ENCODE results near the gene DYRK1B.
A peak's percentile ranks its signal among the peaks of the same experiment; 100 is the strongest.

Gene DYRK1B

DNA sequence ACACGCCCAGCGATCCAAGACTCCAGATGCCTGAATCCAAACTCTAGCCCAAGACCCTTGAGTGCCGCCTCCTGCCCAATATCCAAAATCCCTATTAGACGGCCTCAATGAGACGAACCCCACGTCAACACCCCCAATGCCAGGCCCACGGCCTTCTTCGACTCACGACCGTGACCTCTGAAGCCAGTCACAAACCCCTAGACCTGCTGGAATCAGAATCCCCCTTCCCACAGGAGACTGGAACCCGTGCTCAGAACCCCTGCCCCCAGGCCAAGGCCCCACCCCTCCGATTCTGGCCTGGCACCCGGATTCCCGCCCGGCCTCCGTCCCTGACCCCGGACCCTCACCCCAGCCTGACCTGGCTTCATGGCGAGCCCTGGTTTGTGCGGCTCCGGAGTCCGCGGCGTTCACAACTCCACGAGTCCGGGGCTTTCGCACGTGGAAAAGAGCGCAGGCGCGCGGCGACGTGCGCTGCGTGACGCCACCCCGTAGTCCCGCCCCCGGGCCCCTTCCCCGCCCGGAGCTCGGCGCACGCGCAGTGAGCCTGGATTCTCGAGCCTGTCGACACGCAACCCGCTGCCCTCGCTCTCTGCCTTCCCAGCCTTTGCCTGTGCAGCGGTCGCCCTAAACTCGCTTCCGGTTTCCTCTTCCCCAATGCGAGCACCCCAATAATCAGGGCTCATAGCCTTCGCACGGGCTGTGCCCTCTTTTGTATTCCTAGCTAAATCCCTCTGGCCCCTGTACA lies 12.1 kb upstream of the DYRK1B start, which contains the start of gene FBL (continued):
- TF ChIP-seq ZNF157 (tag by site-specific recombination; IDR thresholded peaks at IDR 0.05) (no peak; the same call in 1 of the 2 replicates), YY2 (tag by site-specific recombination; IDR thresholded peaks at IDR 0.05) (peak; percentile 47; the same call in 1 of the 2 replicates), ZNF510 (tag by site-specific recombination; IDR thresholded peaks at IDR 0.05; ENCODE audit: insufficient replicate concordance) (no peak), ZNF324 (tag by site-specific recombination; IDR thresholded peaks at IDR 0.05) (0 out of 2 replicates have a peak, but pooled peaks have one; percentile 24), ZNF623 (tag by site-specific recombination; IDR thresholded peaks at IDR 0.05) (no peak), ZNF394 (tag by site-specific recombination; IDR thresholded peaks at IDR 0.05; ENCODE audit: borderline replicate concordance) (0 out of 2 replicates have a peak, but pooled peaks have one; percentile 27), BCL11B (tag by site-specific recombination; IDR thresholded peaks at IDR 0.05; ENCODE audit: low read depth) (peak; percentile 75), SP7 (tag by site-specific recombination; IDR thresholded peaks at IDR 0.05) (peak; percentile 61), SCRT1 (tag by site-specific recombination; IDR thresholded peaks at IDR 0.05; ENCODE audit: borderline replicate concordance) (no peak), ZNF23 (tag by site-specific recombination; IDR thresholded peaks at IDR 0.05; ENCODE audit: borderline replicate concordance) (no peak; the same call in 1 of the 2 replicates), KLF10 (tag by site-specific recombination; IDR thresholded peaks at IDR 0.05) (no peak), ZNF211 (tag by site-specific recombination; IDR thresholded peaks at IDR 0.05; ENCODE audit: low read depth) (no peak; the same call in 1 of the 2 replicates), ZBTB8A (tag by site-specific recombination; IDR thresholded peaks at IDR 0.05) (peak; percentile 87), ZNF776 (tag by site-specific recombination; IDR thresholded peaks at IDR 0.05; ENCODE audit: borderline replicate concordance) (no peak), ZBTB7A (tag by site-specific recombination; IDR thresholded peaks at IDR 0.05; ENCODE audit: low read depth) (no peak), ZNF792 (tag by site-specific recombination; IDR thresholded peaks at IDR 0.05) (no peak), ZNF560 (tag by site-specific recombination; IDR thresholded peaks at IDR 0.05; ENCODE audit: borderline replicate concordance) (no peak), ZNF585B (tag by site-specific recombination; IDR thresholded peaks at IDR 0.05) (no peak), ZNF292 (tag by site-specific recombination; IDR thresholded peaks at IDR 0.05; ENCODE audit: borderline replicate concordance, low read depth) (no peak), ZNF654 (tag by site-specific recombination; IDR thresholded peaks at IDR 0.05; ENCODE audit: low read depth) (no peak), ZNF791 (tag by site-specific recombination; IDR thresholded peaks at IDR 0.05) (0 out of 2 replicates have a peak, but pooled peaks have one; percentile 47), ZNF549 (tag by site-specific recombination; IDR thresholded peaks at IDR 0.05) (no peak), ZNF596 (tag by site-specific recombination; IDR thresholded peaks at IDR 0.05) (no peak), ZSCAN23 (tag by site-specific recombination; IDR thresholded peaks at IDR 0.05) (no peak), ZNF266 (tag by site-specific recombination; IDR thresholded peaks at IDR 0.05; ENCODE audit: low read depth) (no peak; the same call in 1 of the 2 replicates), ZNF121 (tag by site-specific recombination; IDR thresholded peaks at IDR 0.05) (no peak), ZNF404 (tag by site-specific recombination; IDR thresholded peaks at IDR 0.05) (0 out of 2 replicates have a peak, but pooled peaks have one; percentile 7), ZNF423 (tag by site-specific recombination; IDR thresholded peaks at IDR 0.05) (no peak), MEIS1 (CRISPR knock-in tag; IDR thresholded peaks at IDR 0.05; ENCODE audit: borderline replicate concordance) (no peak), ZNF558 (tag by site-specific recombination; IDR thresholded peaks at IDR 0.05) (no peak), ZNF664 (tag by site-specific recombination; IDR thresholded peaks at IDR 0.05) (no peak; the same call in 1 of the 2 replicates), MYNN (tag by site-specific recombination; IDR thresholded peaks at IDR 0.05; ENCODE audit: borderline replicate concordance) (no peak)
- TF ChIP-seq, protein P1, sequence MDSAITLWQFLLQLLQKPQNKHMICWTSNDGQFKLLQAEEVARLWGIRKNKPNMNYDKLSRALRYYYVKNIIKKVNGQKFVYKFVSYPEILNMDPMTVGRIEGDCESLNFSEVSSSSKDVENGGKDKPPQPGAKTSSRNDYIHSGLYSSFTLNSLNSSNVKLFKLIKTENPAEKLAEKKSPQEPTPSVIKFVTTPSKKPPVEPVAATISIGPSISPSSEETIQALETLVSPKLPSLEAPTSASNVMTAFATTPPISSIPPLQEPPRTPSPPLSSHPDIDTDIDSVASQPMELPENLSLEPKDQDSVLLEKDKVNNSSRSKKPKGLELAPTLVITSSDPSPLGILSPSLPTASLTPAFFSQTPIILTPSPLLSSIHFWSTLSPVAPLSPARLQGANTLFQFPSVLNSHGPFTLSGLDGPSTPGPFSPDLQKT (IDR thresholded peaks at IDR 0.05; ENCODE audit: borderline replicate concordance, low read depth, low read length): no peak
- TF ChIP-seq, protein P2, sequence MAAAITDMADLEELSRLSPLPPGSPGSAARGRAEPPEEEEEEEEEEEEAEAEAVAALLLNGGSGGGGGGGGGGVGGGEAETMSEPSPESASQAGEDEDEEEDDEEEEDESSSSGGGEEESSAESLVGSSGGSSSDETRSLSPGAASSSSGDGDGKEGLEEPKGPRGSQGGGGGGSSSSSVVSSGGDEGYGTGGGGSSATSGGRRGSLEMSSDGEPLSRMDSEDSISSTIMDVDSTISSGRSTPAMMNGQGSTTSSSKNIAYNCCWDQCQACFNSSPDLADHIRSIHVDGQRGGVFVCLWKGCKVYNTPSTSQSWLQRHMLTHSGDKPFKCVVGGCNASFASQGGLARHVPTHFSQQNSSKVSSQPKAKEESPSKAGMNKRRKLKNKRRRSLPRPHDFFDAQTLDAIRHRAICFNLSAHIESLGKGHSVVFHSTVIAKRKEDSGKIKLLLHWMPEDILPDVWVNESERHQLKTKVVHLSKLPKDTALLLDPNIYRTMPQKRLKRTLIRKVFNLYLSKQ (tag by site-specific recombination; IDR thresholded peaks at IDR 0.05; ENCODE audit: borderline replicate concordance): no peak
- TF ChIP-seq, protein P3, sequence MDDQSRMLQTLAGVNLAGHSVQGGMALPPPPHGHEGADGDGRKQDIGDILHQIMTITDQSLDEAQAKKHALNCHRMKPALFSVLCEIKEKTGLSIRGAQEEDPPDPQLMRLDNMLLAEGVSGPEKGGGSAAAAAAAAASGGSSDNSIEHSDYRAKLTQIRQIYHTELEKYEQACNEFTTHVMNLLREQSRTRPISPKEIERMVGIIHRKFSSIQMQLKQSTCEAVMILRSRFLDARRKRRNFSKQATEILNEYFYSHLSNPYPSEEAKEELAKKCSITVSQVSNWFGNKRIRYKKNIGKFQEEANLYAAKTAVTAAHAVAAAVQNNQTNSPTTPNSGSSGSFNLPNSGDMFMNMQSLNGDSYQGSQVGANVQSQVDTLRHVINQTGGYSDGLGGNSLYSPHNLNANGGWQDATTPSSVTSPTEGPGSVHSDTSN (CRISPR knock-in tag; IDR thresholded peaks at IDR 0.05): 0 out of 2 replicates have a peak, but pooled peaks have one; percentile 47
